ENCODE measurements around the gene MAN1C1. TPM values are rescaled to one million over a fixed set of nuclear protein-coding genes. Genes with fewer than 3 reads are reported as not detected.

The MAN1C1 gene
- total RNA-seq, 1 experiment from 2014 or later, result 1.2 TPM

- TF ChIP-seq ATF3 (IDR thresholded peaks at IDR 0.05) (no peak), REST (IDR thresholded peaks at IDR 0.05; ENCODE audit: low read depth) (no peak), ZNF274 (IDR thresholded peaks at IDR 0.05; ENCODE audit: low read depth, low read length) (no peak)
Observed at GRCh38 chr1:25817840-25818501, 201.4 kb downstream of the MAN1C1 start (continued).

- Histone ChIP-seq H3K27me3 (ENCODE audit: insufficient read depth, low read length) (no peaks in the 10 kb centered on the region), H3K27ac (ENCODE audit: low read depth, low read length) (peak overlapping the region; percentile 81; the same call in 1 of the 2 replicates), H3K79me2 (ENCODE audit: insufficient read depth, low read length) (peaks cover 23% of the 10 kb centered on the region; the same call in 1 of the 2 replicates), H3K9me3 (ENCODE audit: control insufficient read depth in 1 of 2, insufficient read depth in 1 of 2, low read depth in 1 of 2, low read length in 2 of 2) (no peaks in the 10 kb centered on the region), H3K4me2 (ENCODE audit: low read length) (peak overlapping the region; percentile 91), H3K4me1 (ENCODE audit: control insufficient read depth in 1 of 2, insufficient read depth in 2 of 2, low read length in 2 of 2) (peaks cover 18 to 33% of the 10 kb centered on the region in 2 experiments; a peak in 3 of 4 replicates), H4K20me1 (ENCODE audit: insufficient read depth) (no peaks in the 10 kb centered on the region), H3K9me2 (ENCODE audit: insufficient read depth) (no peaks in the 10 kb centered on the region), H3K4me3 (replicated peaks in 1 of 2; ENCODE audit: low read depth in 1 of 2, low read length in 2 of 2) (peak overlapping the region; percentile 90 to 92), H3K9ac (ENCODE audit: low read length) (peak overlapping the region; percentile 86), H2AFZ (ENCODE audit: low read depth, low read length, poor library complexity, severe bottlenecking) (no peak overlapping the region), H3K36me3 (ENCODE audit: control insufficient read depth in 1 of 2, insufficient read depth in 2 of 2, low read length in 2 of 2) (no peaks in the 10 kb centered on the region)
- ATAC-seq (no peak), DNase-seq (ENCODE audit: low read depth, low spot score) (no peak)
- CTCF ChIA-PET, result interaction anchor here (1.0 to 1.7 kb wide), 6 partner anchors 11 to 179 kb away, joined by 3 to 5 read pairs (median 4); partner anchors contain the start of gene PAFAH2
- RAD21 ChIA-PET (ENCODE audit: low non-redundant PET in 1 of 2, low total read pairs in 2 of 2, uncharacterized antibody in 2 of 2, unreplicated experiment in 2 of 2), result no interaction called here
- TF ChIP-seq SIN3A (IDR thresholded peaks at IDR 0.05; ENCODE audit: low read depth), result no peak; the same call in 1 of the 2 replicates
- TF ChIP-seq TCF7L2 (IDR thresholded peaks at IDR 0.05; ENCODE audit: borderline replicate concordance, extremely low read depth, insufficient read depth, insufficient read length), result no peak
- TF ChIP-seq ZBTB33 (IDR thresholded peaks at IDR 0.05; ENCODE audit: extremely low read depth, insufficient replicate concordance, low read length), result no peak
- no peak for TF ChIP-seq EZH2phosphoT487 (IDR thresholded peaks at IDR 0.05; ENCODE audit: borderline replicate concordance)
- TF ChIP-seq SP1 (IDR thresholded peaks at IDR 0.05; ENCODE audit: low read depth), result no peak
- no peak for TF ChIP-seq ELF1 (IDR thresholded peaks at IDR 0.05; ENCODE audit: borderline replicate concordance, low read depth)
- no peak for TF ChIP-seq FOSL1 (IDR thresholded peaks at IDR 0.05; ENCODE audit: low read depth)
- TF ChIP-seq JUND (IDR thresholded peaks at IDR 0.05), result no peak
- BruUV-seq (replicated peaks), result no TSS peak
- intact Hi-C loops (cut with micrococcal nuclease), result loop anchor here (2.0 to 10.0 kb wide), 3 partner anchors 79 to 564 kb away; partner anchors contain the start of gene PAFAH2
- POLR2A ChIA-PET, result no interaction called here
Observed at GRCh38 chr1:25818569-25818968, 202.0 kb downstream of the MAN1C1 start.

Measured in HCT116 (cell line).